Prostate gland (tissue), 2 donors: ENCODE data around the gene CLEC12A.
"Not testable (repeated sequence)": the region's sequence is repeated elsewhere in the genome, so short reads cannot be mapped to it uniquely, and the experiment has no call there.

Experiments
- CTCF ChIP-seq, 4 experiments: fragments of 200-600 bp in 2 of 4; fragments of 450-650 bp in 2 of 4; sonication (generic) in 2 of 4; IDR thresholded peaks; 1 replicate in 3 of 4; 2 replicates in 1 of 4; pipeline ENCODE4 v1.5.1; 2016 to 2019; ENCODE audit warnings: antibody characterized with exemption in 4 of 4, mild to moderate bottlenecking in 2 of 4, moderate library complexity in 2 of 4
- POLR2A ChIP-seq: fragments of 450-650 bp; IDR thresholded peaks from one replicate; pipeline ENCODE4 v1.6.1; 2016; ENCODE audit warnings: antibody characterized with exemption, mild to moderate bottlenecking
- POLR2AphosphoS5 ChIP-seq: sonication (generic); formaldehyde crosslinking; IDR thresholded peaks from one replicate; pipeline ENCODE4 v1.6.1; 2017; ENCODE audit warnings: antibody characterized with exemption

- TF ChIP-seq CTCF (IDR thresholded peaks at IDR 0.05); POLR2A; POLR2AphosphoS5: not testable (repeated sequence)
Measured at GRCh38 chr12:9976626-9977025, 5.4 kb downstream of the CLEC12A start.
